ENCODE results near the gene PRCC. TPM values are rescaled to one million over a fixed set of nuclear protein-coding genes. Genes with fewer than 3 reads are reported as not detected.
"Not testable (repeated sequence)": the region's sequence is repeated elsewhere in the genome, so short reads cannot be mapped to it uniquely, and the experiment has no call there.

The PRCC gene
- total RNA-seq, 1 donor from 2014 or later: 60.9 TPM

GRCh38 chr1:156752843-156753482 lies 14.4 kb upstream of the PRCC start:
- peak; percentile 15 for DNase-seq (ENCODE audit: low spot score)
- Mint-ChIP-seq H3K36me3 (ENCODE audit: low read depth) (no peaks in the 10 kb centered on the region), H3K27ac (ENCODE audit: unreplicated experiment) (peak overlapping the region; percentile 14)

GRCh38 chr1:156754219-156754618 lies 13.1 kb upstream of the PRCC start:
- peak; percentile 14 for DNase-seq (ENCODE audit: low spot score)
- no peaks in the 10 kb centered on the region for H3K27me3 Mint-ChIP-seq (ENCODE audit: low read depth)
- H3K27ac Mint-ChIP-seq (ENCODE audit: unreplicated experiment): no peak overlapping the region
- no peak overlapping the region for H3K4me3 Mint-ChIP-seq (ENCODE audit: unreplicated experiment)
- H3K4me1 Mint-ChIP-seq (ENCODE audit: low read depth): peaks cover 25% of the 10 kb centered on the region
- H3K36me3 Mint-ChIP-seq (ENCODE audit: low read depth): no peaks in the 10 kb centered on the region
- no peak for TF ChIP-seq CTCF (IDR thresholded peaks at IDR 0.05)
- no peaks in the 10 kb centered on the region for H3K9me3 Mint-ChIP-seq (ENCODE audit: low read depth)

More at GRCh38 chr1:156752843-156753482, 14.4 kb upstream of the PRCC start:
- no peaks in the 10 kb centered on the region for H3K27me3 Mint-ChIP-seq (ENCODE audit: low read depth)
- no peak for TF ChIP-seq CTCF (IDR thresholded peaks at IDR 0.05)
- peak overlapping the region; percentile 92 for H3K4me3 Mint-ChIP-seq (ENCODE audit: unreplicated experiment)
- no peaks in the 10 kb centered on the region for H3K9me3 Mint-ChIP-seq (ENCODE audit: low read depth)
- peaks cover 38% of the 10 kb centered on the region for H3K4me1 Mint-ChIP-seq (ENCODE audit: low read depth)

GRCh38 chr1:156755527-156755950 lies 11.8 kb upstream of the PRCC start:
- H3K36me3 Mint-ChIP-seq (ENCODE audit: low read depth): no peaks in the 10 kb centered on the region
- H3K9me3 Mint-ChIP-seq (ENCODE audit: low read depth): no peaks in the 10 kb centered on the region
- DNase-seq (ENCODE audit: low spot score): no peak
- H3K27ac Mint-ChIP-seq (ENCODE audit: unreplicated experiment): no peak overlapping the region
- H3K4me3 Mint-ChIP-seq (ENCODE audit: unreplicated experiment): no peak overlapping the region
- peaks cover 12% of the 10 kb centered on the region for H3K4me1 Mint-ChIP-seq (ENCODE audit: low read depth)
- no peak for TF ChIP-seq CTCF (IDR thresholded peaks at IDR 0.05)
- H3K27me3 Mint-ChIP-seq (ENCODE audit: low read depth): no peaks in the 10 kb centered on the region

- no peak for DNase-seq (ENCODE audit: low spot score)
- Mint-ChIP-seq H3K36me3 (ENCODE audit: low read depth) (no peaks in the 10 kb centered on the region), H3K9me3 (ENCODE audit: low read depth) (no peaks in the 10 kb centered on the region), H3K27me3 (ENCODE audit: low read depth) (no peaks in the 10 kb centered on the region), H3K27ac (ENCODE audit: unreplicated experiment) (no peak overlapping the region), H3K4me3 (ENCODE audit: unreplicated experiment) (no peak overlapping the region), H3K4me1 (ENCODE audit: low read depth) (peaks cover 11% of the 10 kb centered on the region)
- TF ChIP-seq CTCF (IDR thresholded peaks at IDR 0.05): no peak
Measured at GRCh38 chr1:156756355-156756754, 11.0 kb upstream of the PRCC start.

GRCh38 chr1:156757572-156758253 lies 9.6 kb upstream of the PRCC start:
- H3K4me3 Mint-ChIP-seq (ENCODE audit: unreplicated experiment); H3K36me3 Mint-ChIP-seq (ENCODE audit: low read depth); H3K27ac Mint-ChIP-seq (ENCODE audit: unreplicated experiment); H3K4me1 Mint-ChIP-seq (ENCODE audit: low read depth); H3K27me3 Mint-ChIP-seq (ENCODE audit: low read depth); H3K9me3 Mint-ChIP-seq (ENCODE audit: low read depth): not testable (repeated sequence)
- peak; percentile 11 for DNase-seq (ENCODE audit: low spot score)
